ENCODE data around the gene DPEP2NB.
"Not testable (repeated sequence)": the region's sequence is repeated elsewhere in the genome, so short reads cannot be mapped to it uniquely, and the experiment has no call there.

The DPEP2NB gene

DNA sequence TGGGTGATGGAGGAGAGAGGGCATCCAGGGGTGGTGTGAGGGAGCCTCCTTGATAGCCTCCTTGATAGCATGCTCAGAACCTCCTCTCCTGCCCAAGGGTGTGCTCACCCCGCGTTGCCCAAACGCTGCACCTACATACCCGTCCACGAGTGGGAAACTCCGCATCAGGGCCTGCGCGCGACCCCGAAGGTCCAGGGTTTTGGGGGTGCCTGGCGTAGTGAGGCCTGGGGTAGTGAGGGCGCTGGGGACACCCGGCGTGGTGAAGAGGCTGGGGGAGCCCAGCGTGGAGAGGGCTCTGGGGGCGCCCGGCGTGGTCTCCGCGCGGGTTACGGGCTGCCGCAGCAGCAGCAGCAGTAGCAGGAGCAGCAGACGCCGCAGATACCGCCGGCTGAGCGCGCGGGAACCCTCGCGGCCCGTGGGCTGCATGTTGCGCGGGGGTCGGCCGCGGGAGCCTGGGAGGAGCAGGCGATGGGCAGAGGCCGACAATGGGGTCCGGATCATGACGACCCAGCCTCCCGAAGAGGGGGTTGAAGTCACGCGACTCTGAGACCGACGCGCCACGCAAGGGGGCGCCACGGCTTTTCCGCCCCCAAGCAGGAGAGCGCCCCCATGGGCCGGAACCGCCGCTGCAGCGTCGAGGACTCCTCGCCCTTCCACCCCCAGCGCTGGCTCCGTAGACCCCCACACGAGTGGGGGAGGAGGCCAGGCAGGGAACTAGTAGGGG is 35.6 kb downstream of the DPEP2NB start, which contains the start of gene DPEP3:
Gene DPEP3 (minus strand): TSS at position 545 of the 724 bp plus-strand sequence. CDS start 119 bp downstream, at position 426.
- no peak for DNase-seq

DNA sequence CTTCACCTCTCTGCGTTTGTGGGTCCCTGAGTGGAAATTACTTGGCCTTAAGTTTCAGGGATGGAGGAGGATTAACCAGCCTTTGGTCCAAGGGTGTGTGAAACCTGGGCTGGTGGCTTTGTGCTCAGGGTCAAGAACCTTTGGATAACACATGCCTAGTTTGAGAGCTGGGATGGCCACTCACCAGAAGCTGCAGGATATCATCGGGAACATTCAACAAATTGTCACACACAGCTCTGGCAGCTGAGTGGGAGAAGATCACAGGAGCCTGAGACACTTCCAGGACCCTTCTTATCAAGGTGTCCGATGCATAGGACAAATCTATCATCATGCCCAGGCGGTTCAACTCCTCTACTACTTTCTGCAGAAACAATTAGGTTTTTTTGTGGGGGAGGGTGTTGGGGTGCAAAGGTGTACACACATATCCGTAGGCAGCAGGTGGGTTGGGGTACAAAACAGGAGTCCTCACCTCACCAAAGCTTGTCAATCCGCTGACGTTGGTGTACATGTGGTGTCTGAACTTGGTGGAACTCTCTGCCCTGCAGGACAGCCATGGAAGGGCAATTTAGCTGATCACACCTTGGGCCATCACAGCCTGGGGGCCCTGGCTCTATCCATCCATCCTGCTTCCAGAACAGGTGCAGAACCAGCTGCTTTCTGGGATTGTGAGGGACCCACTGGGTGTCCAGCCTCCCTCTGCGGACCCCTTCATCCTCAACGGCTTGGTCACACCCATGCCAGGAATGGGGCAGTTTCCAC is 38.1 kb downstream of the DPEP2NB start:
- no peak for DNase-seq

DNA sequence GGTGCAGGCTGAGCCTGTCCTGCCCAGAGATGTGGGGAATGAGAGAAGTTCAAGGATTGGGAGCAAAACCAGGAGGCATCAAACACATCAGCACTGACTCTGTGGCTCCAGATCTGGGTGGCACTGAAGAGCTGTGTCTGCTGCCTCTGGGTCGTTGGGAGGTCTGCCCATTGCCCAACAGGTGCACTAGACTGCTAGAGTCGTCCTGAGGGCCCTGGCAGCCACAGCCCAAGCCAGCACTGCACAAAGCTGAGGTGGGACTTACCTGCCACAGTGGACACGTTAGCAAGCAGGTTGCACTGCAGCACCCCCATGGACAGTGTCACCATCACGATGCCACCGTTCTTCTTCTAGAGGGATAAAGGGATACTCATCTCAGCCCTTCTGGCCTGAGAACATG is 38.7 kb downstream of the DPEP2NB start:
- DNase-seq, result no peak

DNA sequence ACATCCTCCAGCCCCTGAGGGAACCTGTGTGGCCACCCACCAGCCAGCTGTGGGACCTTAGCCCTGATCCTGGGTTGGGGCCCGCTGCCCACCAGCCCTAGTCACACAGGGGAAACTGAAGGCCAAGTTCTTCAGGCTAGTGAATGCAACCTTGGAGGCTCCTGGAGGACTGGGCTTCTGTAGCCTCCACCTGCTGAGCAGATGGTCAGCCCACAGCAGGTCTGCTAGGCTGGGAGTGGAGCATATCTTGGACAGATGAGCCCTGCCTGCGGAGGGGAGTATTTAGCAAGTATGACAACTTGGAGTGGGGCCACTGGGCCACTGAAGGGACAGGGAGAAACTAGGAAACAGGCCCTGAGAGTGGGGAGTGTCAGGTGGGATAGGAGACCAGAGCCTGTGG is 39.5 kb downstream of the DPEP2NB start:
- no peak for DNase-seq

DNA sequence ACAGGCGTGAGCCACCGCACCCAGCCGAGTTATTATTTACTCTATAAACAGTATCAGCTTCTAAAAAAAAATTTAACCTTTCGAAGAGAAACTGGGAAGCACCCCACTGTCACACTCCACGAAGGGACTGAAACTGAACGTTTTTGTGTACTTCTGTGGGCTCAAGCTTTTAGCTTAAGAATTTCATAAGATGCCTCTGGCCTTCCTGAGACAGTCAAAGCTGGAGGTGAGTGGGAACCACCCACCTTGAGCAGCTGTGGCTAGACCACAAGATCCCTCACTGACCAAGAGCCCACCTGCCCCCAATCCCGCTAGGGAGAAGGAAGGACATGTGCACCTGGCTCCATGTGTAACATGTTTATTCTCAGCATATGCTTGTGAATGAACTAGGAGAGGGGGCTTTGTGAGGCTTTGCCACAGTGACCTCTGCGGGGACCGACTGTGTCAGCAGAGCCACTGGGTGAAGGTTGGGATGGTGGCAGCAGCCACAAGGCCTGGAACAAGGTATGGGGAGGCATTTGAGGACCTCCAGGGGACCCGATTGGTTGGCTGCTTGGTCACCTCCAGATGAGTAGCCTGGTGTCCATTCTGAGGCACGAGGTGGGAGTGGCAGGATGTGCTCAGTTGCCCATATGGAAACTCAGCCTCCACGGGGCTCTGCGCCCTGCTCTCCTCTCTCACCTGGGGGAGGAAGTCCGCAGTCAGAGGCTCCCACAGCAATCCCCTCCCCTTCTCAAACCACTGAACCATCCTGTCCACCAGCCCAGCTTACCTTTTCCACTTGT is 40.2 kb downstream of the DPEP2NB start:
- DNase-seq, result no peak

DNA sequence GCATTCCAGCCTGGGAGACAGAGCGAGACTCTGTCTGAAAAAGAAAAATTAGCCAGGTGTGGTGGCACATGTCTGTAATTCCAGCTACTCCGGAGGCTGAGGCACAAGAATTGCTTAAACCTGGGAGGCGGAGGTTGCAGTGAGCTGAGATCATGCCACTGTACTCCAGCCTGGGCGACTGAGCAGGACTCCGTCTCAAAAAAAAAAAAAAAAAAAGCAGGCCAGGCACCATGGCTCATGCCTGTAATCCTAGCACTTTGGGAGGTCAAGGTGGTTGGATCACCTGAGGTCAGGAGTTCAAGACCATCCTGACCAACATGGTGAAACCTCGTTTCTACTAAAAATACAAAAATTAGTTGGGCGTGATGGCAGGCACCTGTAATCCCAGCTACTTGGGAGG is 43.4 kb downstream of the DPEP2NB start:
- not testable (repeated sequence) for DNase-seq

DNA sequence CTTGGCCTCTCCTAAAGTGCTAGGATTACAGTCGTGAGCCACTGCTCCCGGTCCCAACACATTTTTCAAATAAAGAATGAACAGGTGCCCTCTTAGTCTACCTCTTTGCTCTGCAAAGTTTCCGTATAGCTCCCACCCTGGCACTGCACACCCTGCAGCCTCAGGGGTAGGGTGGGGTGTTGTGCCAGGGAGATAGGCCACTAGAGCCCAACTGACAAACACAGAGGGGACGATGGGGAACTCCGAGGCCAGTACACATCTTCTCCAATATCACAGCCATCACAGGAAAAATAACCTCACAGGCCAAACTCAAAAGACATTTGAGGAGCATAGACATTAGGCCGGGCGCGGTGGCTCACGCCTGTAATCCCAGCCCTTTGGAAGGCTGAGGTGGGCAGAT is 44.6 kb downstream of the DPEP2NB start:
- no peak for DNase-seq

DNA sequence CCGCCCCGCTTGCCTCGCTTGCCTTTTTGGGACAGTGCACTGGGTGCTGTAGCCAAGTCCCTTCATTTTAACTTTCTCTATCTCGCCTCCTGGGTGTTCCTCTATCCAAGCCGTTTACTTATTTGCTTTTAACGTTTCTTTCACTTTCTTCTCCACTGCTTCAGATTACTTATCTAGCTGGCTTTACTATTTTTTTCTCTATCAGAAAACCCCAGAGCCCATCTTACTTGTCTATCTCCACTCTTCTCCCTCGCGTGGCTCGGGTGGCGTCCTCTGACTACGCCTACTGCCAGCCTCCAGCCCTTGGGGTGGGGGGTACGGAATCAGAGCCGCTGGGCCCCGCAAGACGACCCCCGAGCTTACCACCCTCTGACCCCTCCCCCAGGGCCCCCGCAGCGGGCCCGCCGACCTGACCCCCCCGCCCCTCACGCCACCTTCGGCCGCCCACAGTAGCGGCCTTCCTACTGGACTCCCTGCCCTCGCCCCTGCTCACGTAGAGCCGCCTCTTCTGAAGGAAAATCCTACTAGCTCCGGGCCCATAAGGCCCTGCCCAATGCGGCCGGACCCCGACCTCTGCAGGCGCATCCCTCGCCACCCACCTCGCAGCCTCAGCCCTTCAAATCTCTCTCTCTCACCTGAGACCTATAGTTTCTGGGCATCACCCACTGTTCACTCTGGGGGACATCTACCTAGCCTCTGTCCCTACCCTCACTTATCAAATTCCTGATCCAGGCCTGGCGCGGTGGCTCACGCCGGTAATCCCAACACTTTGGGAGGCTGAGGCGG is 46.3 kb downstream of the DPEP2NB start:
- no peak for DNase-seq

DNA sequence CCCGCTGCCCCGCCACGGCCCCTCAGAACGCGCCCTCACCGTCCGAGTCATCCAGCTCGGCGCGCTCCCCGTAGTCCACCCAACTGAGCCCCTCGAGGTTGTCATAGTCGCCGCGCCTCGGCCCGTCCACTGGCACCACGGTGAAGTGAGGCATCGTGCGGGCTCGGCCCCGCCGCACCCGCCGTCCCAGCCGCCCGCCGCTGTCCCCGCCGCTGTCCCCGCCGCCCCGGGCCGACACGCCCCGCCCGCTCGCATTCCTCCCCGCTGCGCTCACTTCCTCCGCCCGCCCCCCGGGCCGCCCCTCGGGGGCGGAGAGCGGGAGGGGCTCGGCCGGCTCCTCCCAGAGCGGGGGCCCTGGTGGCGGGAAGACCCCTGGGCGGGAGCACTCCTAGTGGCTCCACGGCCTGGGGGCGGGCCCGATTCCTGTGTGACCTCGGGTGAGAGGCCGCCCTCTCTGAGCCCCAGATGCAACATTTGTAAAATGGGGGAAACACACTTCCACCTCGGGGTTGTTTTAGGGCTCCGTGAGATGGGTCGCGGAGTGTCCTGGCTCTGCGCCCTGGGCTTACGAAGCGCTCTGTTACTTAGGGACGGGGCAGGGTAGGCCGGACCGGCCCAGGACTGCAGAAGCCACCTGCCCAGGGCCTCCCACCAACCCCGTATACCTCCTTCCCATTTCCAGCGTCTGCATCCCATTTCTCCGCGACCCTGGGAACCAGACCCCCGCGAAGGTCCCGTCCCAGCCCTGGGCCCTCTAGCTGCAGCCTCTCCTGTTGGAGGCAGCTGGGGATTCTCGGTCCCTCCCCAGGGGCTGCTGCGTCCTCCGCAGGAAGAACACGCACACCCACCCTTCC is 47.1 kb downstream of the DPEP2NB start, which contains the start of gene SLC12A4:
Gene SLC12A4 (minus strand): TSS at position 238 of the 854 bp plus-strand sequence. CDS start 84 bp downstream, at position 154.
- peak in 11 of 14 donors; percentile 10 to 77 (median 47) for DNase-seq

DNA sequence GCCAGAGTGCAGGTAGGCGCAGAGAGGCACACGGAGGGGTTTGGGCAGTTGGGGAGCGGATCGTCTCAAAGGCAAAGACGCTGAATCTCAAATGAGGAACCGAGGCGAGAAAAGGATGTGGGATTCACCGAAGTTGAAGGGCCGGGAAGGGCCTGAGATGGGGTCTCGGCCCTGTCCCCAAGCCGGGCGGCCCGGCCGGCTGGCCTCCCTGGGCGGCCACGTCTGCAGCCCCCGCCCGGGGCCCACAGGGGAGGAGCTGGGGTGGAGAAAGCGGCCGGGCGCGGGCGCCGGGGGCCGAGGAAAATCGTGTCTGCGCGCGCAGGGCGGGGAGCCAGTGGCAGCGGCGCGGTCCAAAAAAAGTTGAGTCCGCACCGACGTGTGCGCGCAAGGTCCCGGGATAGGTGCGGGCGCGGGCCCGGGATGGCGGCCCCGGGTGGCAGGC is 47.7 kb downstream of the DPEP2NB start:
- peak in 2 of 14 donors; percentile 59 to 66 for DNase-seq

DNA sequence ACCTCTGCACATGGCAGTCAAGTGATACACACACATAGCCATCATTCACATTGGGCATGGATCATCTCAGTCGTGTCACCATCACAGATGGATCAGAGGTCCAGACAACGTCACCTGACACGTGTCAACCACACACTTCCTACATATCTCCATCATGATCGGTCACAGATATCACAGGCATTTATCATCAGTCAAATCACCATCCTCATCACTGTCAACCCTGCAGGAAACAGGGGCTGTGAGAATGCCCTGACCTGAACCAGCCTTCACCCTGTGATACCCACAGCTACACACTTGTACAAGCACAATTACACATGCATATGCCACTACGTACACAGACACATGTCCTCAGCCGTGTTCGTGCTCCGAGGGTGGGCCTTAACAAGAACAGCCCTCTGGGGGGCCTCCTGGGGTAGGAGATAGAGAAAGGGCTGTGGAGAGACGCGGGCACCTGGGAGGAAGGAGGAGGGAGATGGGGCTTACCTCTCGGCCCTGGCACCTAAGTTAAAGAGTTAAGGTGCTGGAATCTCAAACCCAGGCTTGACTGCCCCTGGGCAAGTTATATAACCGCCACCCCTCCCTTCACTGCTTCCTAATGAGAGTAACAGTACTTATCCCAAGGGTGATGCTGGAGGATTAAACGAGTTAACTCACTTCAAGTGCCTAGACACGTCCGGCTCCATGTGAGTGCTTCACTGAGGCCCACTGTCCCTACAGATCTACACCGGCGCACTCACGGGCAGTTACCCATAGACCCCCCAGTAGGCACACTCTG is 48.3 kb downstream of the DPEP2NB start:
- no peak for DNase-seq

DNA sequence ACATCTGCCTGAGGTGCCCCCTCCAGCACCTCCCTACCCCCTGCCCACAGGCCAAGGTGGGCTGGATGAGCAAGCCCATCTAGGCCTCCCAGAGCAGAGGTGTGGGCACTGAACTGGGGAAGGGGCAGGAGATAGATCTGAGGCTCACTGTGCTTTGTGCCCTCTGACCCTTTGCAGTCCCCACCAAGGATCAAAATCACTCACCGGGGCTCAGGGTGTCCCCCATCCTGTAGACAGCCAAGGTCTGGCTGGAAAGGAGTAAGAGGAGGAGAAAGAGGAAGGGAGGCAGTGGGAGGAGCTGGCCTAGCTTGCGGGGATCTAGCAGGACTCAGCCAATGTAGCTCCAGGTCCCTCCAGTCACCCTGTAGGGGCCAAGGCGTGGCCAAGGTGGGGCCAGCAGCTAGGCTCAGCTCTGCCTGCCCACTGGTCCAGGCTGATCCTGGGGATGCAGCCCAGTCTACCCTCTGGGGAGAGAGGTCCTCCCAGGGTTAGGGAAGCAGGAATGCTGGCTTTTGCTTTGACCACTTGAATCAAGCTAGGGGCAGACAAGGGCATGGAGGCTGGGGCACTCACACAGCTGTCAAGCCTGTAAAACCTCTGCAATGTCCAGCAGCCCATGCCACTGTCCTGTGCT is 49.0 kb downstream of the DPEP2NB start:
- no peak for DNase-seq

DNA sequence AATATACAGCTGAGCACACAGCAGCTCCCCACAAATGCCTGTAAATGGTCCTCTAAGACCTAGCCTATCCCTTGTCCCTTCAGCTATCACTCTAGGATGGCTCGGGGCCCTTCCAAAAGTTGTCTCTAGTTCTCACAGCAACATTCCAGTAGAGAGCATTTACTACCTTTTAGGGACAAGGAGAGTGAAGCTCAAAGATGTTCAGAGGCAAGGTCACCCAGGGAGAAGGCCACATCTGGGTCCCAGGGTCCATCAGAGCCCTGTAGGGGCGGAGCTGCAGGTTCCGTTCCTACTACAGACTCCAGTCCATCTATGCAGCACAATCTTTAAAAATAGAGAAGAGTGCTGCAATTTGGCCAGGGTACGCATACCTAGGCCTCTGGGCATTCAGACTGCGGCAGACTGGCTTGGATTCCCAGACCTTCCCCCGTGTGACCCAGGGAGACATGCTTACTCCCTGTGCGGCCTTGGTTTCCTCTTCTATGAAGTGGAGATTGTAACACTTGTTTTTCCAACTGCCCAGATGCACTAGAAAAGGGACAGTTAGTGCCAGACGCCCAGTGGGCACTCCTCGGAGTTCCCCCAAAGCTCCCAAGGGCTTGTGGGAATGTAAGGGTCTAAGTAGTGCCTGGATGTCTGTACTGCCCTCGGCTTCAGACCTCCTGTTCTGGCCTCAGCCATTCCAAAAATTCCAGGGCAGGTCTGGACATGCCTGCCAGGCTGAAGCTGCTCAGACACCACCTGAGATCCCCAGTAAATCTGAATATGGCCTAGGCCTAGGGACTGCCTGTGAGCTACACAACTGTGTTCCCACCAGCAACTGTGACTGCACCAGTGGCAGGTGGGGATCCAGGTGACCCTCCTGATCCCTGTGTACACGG is 49.8 kb downstream of the DPEP2NB start:
- DNase-seq, result no peak

DNA sequence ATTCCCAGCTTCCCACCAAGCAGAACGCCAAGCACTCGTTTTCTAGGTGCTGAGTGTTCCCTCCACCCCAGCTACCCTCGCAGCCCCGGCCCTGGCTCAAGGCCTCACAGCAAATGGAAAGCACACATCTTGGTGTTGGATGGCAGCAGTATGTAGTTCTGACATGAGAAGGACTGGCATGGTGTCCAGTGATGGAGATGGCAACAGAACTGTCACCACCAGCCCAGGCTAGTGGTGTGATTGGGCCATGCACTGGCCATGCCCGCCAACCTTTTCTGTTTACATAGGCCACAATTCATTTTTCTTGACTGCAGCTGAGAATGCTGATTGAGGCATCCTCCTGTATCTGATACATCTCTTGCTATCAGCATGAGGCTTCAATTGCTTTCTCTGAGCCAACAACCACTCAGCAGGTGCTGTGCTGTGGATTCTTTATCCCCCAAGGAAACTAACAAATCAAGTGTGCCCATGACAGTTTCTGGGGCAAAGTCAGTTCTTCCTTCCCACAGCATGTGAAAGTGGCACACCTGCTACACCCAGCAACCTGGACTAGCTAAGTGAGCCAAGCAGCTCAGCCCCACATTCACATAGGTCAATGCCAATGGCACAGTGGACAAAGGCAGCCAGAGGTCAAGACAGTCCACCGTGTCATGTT is 51.1 kb downstream of the DPEP2NB start:
- DNase-seq, result no peak

DNA sequence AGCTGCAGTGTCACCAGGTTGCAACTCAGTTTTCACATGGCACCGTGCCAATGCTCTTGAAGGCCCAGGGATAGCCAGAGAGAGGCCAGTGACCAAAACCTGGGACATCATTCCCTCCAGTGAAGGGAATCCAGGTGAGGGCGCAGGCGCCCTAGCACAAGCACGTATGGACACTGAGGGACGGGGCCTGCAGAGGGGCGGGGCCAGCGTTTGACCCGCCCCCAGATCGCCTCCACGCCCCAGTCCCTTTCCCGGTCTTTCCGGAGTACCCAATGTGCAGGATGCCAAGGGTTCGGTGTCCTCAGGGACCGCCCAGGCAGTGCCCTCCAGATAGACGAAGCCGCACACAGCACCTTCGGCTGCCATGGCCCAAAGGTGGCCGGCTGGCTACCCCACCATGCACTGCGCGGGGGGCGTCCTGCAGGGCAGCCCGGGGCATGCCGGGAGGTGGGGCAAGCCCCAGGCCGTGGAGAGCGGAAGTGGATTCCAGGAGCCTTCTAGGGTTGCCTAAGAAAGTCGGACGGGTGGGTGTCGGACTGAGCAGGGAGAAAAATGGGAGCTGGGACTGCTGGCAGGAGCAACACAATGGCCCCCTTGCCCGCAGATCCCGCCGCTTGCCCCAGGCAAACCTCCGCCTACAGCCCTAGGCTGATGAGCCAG is 51.9 kb downstream of the DPEP2NB start:
- DNase-seq, result peak in 3 of 14 donors; percentile 46 to 53 (median 49)

All from C1 segment of cervical spinal cord (tissue), 14 donors.